ENCODE results near the gene QPRT. TPM values are rescaled to one million over a fixed set of nuclear protein-coding genes. Genes with fewer than 3 reads are reported as not detected.

The QPRT gene
- polyA plus RNA-seq, 1 of the 3 experiments (the other 2 are of a cell fraction), result 12.5 TPM

- H3K4me1 ChIP-seq (ENCODE audit: control insufficient read depth in 1 of 2, insufficient read depth in 2 of 2, low read depth in 1 of 2, low read length in 1 of 2), result peaks cover 0 to 2% of the 10 kb centered on the region in 2 experiments; a peak in 1 of 4 replicates
- DNase-seq, result no peak
- CTCF ChIA-PET, result interaction anchor here (0.9 to 4.7 kb wide), 4 partner anchors 8 to 76 kb away, joined by 3 to 22 read pairs (median 3); partner anchors contain the start of gene KIF22
- H3K27ac ChIP-seq (ENCODE audit: low read depth in 2 of 2, low read length in 1 of 2), result no peak overlapping the region
- H3K9me3 ChIP-seq, result no peaks in the 10 kb centered on the region
- no peaks in the 10 kb centered on the region for H3K79me2 ChIP-seq (ENCODE audit: insufficient read depth)
- no peak overlapping the region for H3K4me3 ChIP-seq (ENCODE audit: low read depth in 2 of 2, low read length in 1 of 2)
- POLR2A ChIA-PET, result no interaction called here
- H3K27me3 ChIP-seq (ENCODE audit: insufficient read depth), result no peaks in the 10 kb centered on the region
- no peaks in the 10 kb centered on the region for H3K36me3 ChIP-seq (replicated peaks in 1 of 2; ENCODE audit: control insufficient read depth in 1 of 2, insufficient read depth in 2 of 2, low read length in 1 of 2)
- no peak overlapping the region for H2AFZ ChIP-seq (ENCODE audit: low read depth)
- no peak overlapping the region for H3K9ac ChIP-seq
- no peaks in the 10 kb centered on the region for H4K20me1 ChIP-seq (ENCODE audit: insufficient read depth)
- TF ChIP-seq ELF1 (IDR thresholded peaks at IDR 0.05) (no peak), EP300 (IDR thresholded peaks at IDR 0.05; ENCODE audit: borderline replicate concordance in 1 of 2, low read depth in 1 of 2, low read length in 1 of 2) (no peak), POLR2AphosphoS5 (IDR thresholded peaks at IDR 0.05; ENCODE audit: low read depth, low read length) (no peak), MEF2A (IDR thresholded peaks at IDR 0.05; ENCODE audit: borderline replicate concordance, low read depth) (no peak), ZBTB33 (IDR thresholded peaks at IDR 0.05; ENCODE audit: borderline replicate concordance, low read depth) (no peak), SMC3 (IDR thresholded peaks at IDR 0.05; ENCODE audit: low read depth, low read length) (no peak), EZH2phosphoT487 (IDR thresholded peaks at IDR 0.05; ENCODE audit: borderline replicate concordance, low read depth) (no peak), NRF1 (IDR thresholded peaks at IDR 0.05; ENCODE audit: low read depth, low read length) (no peak), RCOR1 (IDR thresholded peaks at IDR 0.05; ENCODE audit: low read length) (no peak), MXI1 (IDR thresholded peaks at IDR 0.05; ENCODE audit: low read depth, low read length) (no peak), RFX5 (IDR thresholded peaks at IDR 0.05; ENCODE audit: low read length) (no peak), TAF1 (IDR thresholded peaks at IDR 0.05; ENCODE audit: borderline replicate concordance, low read depth, low read length) (no peak), TEAD4 (IDR thresholded peaks at IDR 0.05; ENCODE audit: borderline replicate concordance, insufficient read depth) (no peak), REST (IDR thresholded peaks at IDR 0.05; ENCODE audit: low read depth, low read length) (no peak), RXRA (IDR thresholded peaks at IDR 0.05; ENCODE audit: borderline replicate concordance, low read depth) (no peak), IRF3 (IDR thresholded peaks at IDR 0.05; ENCODE audit: low read depth, low read length) (no peak), PBX3 (IDR thresholded peaks at IDR 0.05) (no peak)
- H3K9me2 ChIP-seq, result no peaks in the 10 kb centered on the region
- H3F3A ChIP-seq (replicated peaks; ENCODE audit: insufficient read depth), result peaks cover 3% of the 10 kb centered on the region
- H3K4me2 ChIP-seq, result no peak overlapping the region
- 71% methylated on average over 2 of the region's 2 CpGs for WGBS (ENCODE audit: low lambda C conversion rate)
These were observed 35.4 kb downstream of the QPRT start for GRCh38 chr16:29714396-29714795.

Measured in SK-N-SH (cell line).